NCI-H748 treated with DMSO at 0.1 percent for 48 hours (cell line): Measurements from ENCODE around the gene BRINP1.
A peak's percentile ranks its signal among the peaks of the same experiment; 100 is the strongest.

Experiments
- DNase-seq: peaks from one replicate; lab custom pipeline; 2025; lab: John Stamatoyannopoulos, UW

Gene BRINP1

GRCh38 chr9:119185298-119185697, 183.9 kb downstream of the BRINP1 start:
- DNase-seq, result no peak

GRCh38 chr9:119184265-119184936, 184.8 kb downstream of the BRINP1 start:
- no peak for DNase-seq

GRCh38 chr9:119181561-119181960, 187.7 kb downstream of the BRINP1 start:
- no peak for DNase-seq

- DNase-seq, result no peak
Measured at GRCh38 chr9:119180897-119181296, 188.3 kb downstream of the BRINP1 start.

- no peak for DNase-seq
Measured at GRCh38 chr9:119179701-119180100, 189.5 kb downstream of the BRINP1 start.

- no peak for DNase-seq
Measured at GRCh38 chr9:119177196-119177595, 192.0 kb downstream of the BRINP1 start.

- DNase-seq, result no peak
Measured at GRCh38 chr9:119175581-119175980, 193.7 kb downstream of the BRINP1 start.

- peak; percentile 48 for DNase-seq
Measured at GRCh38 chr9:119169222-119169621, 200.0 kb downstream of the BRINP1 start.

GRCh38 chr9:119167876-119168275, 201.4 kb downstream of the BRINP1 start:
- no peak for DNase-seq

GRCh38 chr9:119167267-119167666, 202.0 kb downstream of the BRINP1 start:
- no peak for DNase-seq

GRCh38 chr9:119166096-119166495, 203.1 kb downstream of the BRINP1 start:
- DNase-seq, result no peak

- no peak for DNase-seq
Measured at GRCh38 chr9:119165131-119165530, 204.1 kb downstream of the BRINP1 start.

- peak; percentile 87 for DNase-seq
Measured at GRCh38 chr9:119164716-119165115, 204.5 kb downstream of the BRINP1 start.

- DNase-seq, result no peak
Measured at GRCh38 chr9:119160551-119160950, 208.7 kb downstream of the BRINP1 start.

- no peak for DNase-seq
Measured at GRCh38 chr9:119159386-119159785, 209.8 kb downstream of the BRINP1 start.

- DNase-seq, result no peak
Measured at GRCh38 chr9:119157196-119157595, 212.0 kb downstream of the BRINP1 start.

- DNase-seq, result no peak
Measured at GRCh38 chr9:119156354-119156753, 212.9 kb downstream of the BRINP1 start.

GRCh38 chr9:119154527-119154926, 214.7 kb downstream of the BRINP1 start:
- no peak for DNase-seq

- DNase-seq, result no peak
Measured at GRCh38 chr9:119153402-119153801, 215.8 kb downstream of the BRINP1 start.

- no peak for DNase-seq
Measured at GRCh38 chr9:119148855-119149254, 220.4 kb downstream of the BRINP1 start.

GRCh38 chr9:119137479-119137878, 231.8 kb downstream of the BRINP1 start:
- DNase-seq, result no peak

- DNase-seq, result no peak
Measured at GRCh38 chr9:119126040-119126439, 243.2 kb downstream of the BRINP1 start.

- no peak for DNase-seq
Measured at GRCh38 chr9:119121899-119122298, 247.3 kb downstream of the BRINP1 start.

- no peak for DNase-seq
Measured at GRCh38 chr9:119117409-119117808, 251.8 kb downstream of the BRINP1 start.
